DOHH2 (cell line): ENCODE data around the gene IPO9.

Experiments used
- H3F3A ChIP-seq: fragments of 200-600 bp; sonication (generic), shearing (Covaris generic); 2 replicates; pipeline ENCODE4 v1.6.0; 2016; ENCODE audit warnings: antibody characterized with exemption, mild to moderate bottlenecking; ENCODE audit not compliant: control insufficient read depth, insufficient read depth
- H3K27ac ChIP-seq: fragments of 200-600 bp; sonication (generic); 2 replicates; pipeline ENCODE4 v1.5.1; 2014; ENCODE audit warnings: low read depth, mild to moderate bottlenecking, low read length, moderate library complexity
- H3K27me3 ChIP-seq: fragments of 200-600 bp; sonication (generic); 2 replicates; pipeline ENCODE4 v1.6.1; 2014; ENCODE audit warnings: mild to moderate bottlenecking, low read length, mixed read lengths; ENCODE audit not compliant: control insufficient read depth
- H3K36me3 ChIP-seq: fragments of 200-600 bp; sonication (generic); 2 replicates; pipeline ENCODE4 v1.6.1; 2014; ENCODE audit warnings: mild to moderate bottlenecking, low read length, moderate library complexity, mixed read lengths; ENCODE audit not compliant: control insufficient read depth
- H3K4me1 ChIP-seq: fragments of 200-600 bp; sonication (generic); 2 replicates; pipeline ENCODE4 v1.6.1; 2014; ENCODE audit warnings: mild to moderate bottlenecking, low read length, mixed read lengths; ENCODE audit not compliant: control insufficient read depth
- H3K4me2 ChIP-seq: fragments of 200-600 bp; sonication (generic); 2 replicates; pipeline ENCODE4 v1.6.0; 2014; ENCODE audit warnings: mild to moderate bottlenecking, low read length, moderate library complexity
- H3K4me3 ChIP-seq: fragments of 200-600 bp; sonication (generic); 2 replicates; pipeline ENCODE4 v1.5.1; 2014; ENCODE audit warnings: mild to moderate bottlenecking, low read length, mixed read lengths
- H3K79me2 ChIP-seq: fragments of 200-600 bp; sonication (generic); 2 replicates; pipeline ENCODE4 v1.6.1; 2014; ENCODE audit warnings: mild to moderate bottlenecking, low read length, mixed read lengths; ENCODE audit not compliant: control insufficient read depth
- H3K9me2 ChIP-seq: fragments of 200-600 bp; sonication (generic); replicated peaks from 2 replicates; pipeline ENCODE4 v1.6.1; 2014; ENCODE audit warnings: mild to moderate bottlenecking, low read length, mixed read lengths; ENCODE audit not compliant: control insufficient read depth
- H3K9me3 ChIP-seq: fragments of 200-600 bp; sonication (generic); 2 replicates; pipeline ENCODE4 v1.6.1; 2014; ENCODE audit warnings: antibody characterized with exemption, low read length, mixed read lengths; ENCODE audit not compliant: control insufficient read depth, insufficient read depth
- H4K20me1 ChIP-seq: fragments of 200-600 bp; sonication (generic); 2 replicates; pipeline ENCODE4 v1.6.0; 2014; ENCODE audit warnings: low read depth, mild to moderate bottlenecking, antibody characterized with exemption, low read length, moderate library complexity; ENCODE audit not compliant: control insufficient read depth, insufficient read depth
- EZH2phosphoT487 ChIP-seq: fragments of 200-600 bp; sonication (generic); IDR thresholded peaks from 2 replicates; pipeline ENCODE4 v1.6.1; 2017; ENCODE audit warnings: borderline replicate concordance, mild to moderate bottlenecking, antibody characterized with exemption, low read length, moderate library complexity, mixed read lengths
- TF ChIP-seq, protein P1 (sequence below): fragments of 200-600 bp; sonication (generic); IDR thresholded peaks from one replicate; pipeline ENCODE4 v1.5.1; 2014; ENCODE audit warnings: antibody characterized with exemption, mild to moderate bottlenecking, low read depth, low read length; ENCODE audit not compliant: poor library complexity, severe bottlenecking

IPO9 gene

GRCh38 chr1:201884425-201884824 lies 55.5 kb downstream of the IPO9 start:
- Histone ChIP-seq H3F3A (peaks cover 6% of the 10 kb centered on the region; the same call in 1 of the 2 replicates), H3K79me2 (no peaks in the 10 kb centered on the region), H3K27ac (no peak overlapping the region), H3K36me3 (no peaks in the 10 kb centered on the region), H3K9me2 (no peaks in the 10 kb centered on the region), H3K27me3 (peaks cover 45% of the 10 kb centered on the region), H4K20me1 (no peaks in the 10 kb centered on the region; the same call in 1 of the 2 replicates), H3K4me1 (peaks cover 5% of the 10 kb centered on the region; the same call in 1 of the 2 replicates), H3K9me3 (no peaks in the 10 kb centered on the region), H3K4me2 (no peak overlapping the region), H3K4me3 (no peak overlapping the region)
- TF ChIP-seq, protein P1, sequence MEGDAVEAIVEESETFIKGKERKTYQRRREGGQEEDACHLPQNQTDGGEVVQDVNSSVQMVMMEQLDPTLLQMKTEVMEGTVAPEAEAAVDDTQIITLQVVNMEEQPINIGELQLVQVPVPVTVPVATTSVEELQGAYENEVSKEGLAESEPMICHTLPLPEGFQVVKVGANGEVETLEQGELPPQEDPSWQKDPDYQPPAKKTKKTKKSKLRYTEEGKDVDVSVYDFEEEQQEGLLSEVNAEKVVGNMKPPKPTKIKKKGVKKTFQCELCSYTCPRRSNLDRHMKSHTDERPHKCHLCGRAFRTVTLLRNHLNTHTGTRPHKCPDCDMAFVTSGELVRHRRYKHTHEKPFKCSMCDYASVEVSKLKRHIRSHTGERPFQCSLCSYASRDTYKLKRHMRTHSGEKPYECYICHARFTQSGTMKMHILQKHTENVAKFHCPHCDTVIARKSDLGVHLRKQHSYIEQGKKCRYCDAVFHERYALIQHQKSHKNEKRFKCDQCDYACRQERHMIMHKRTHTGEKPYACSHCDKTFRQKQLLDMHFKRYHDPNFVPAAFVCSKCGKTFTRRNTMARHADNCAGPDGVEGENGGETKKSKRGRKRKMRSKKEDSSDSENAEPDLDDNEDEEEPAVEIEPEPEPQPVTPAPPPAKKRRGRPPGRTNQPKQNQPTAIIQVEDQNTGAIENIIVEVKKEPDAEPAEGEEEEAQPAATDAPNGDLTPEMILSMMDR = no peak
- no peak for TF ChIP-seq EZH2phosphoT487

DNA sequence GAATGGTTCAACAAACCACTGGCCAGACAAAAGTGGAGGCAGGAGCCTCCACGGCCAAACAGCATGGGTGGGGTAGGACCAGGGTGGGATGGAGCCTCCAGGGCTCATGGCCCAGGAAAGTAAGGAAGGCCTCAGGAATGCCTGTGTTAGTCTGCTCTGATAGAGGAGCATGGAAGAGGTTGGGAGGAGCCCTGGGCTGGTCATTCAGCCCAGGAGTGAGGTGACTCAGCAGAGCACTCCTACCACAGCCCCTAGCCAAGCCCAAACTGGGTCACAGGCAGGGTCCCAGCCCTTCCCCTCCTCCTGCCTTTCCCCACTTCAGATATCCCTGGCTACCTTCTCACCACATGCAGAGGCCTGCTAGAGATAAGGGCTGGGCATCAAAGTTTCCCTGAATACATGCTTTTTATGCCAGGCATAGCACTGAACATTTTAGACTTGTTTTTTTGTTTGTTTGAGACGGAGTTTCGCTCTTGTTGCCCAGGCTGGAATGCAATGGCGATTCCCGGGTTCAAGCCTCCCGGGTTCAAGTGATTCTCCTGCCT lies 56.6 kb downstream of the IPO9 start:
- Histone ChIP-seq H3K79me2 (no peaks in the 10 kb centered on the region), H3K4me3 (no peak overlapping the region), H4K20me1 (no peaks in the 10 kb centered on the region; the same call in 1 of the 2 replicates), H3K9me2 (no peaks in the 10 kb centered on the region), H3K27me3 (peaks cover 52% of the 10 kb centered on the region), H3K4me2 (no peak overlapping the region), H3K4me1 (peaks cover 5% of the 10 kb centered on the region; the same call in 1 of the 2 replicates), H3F3A (peaks cover 6% of the 10 kb centered on the region; the same call in 1 of the 2 replicates), H3K27ac (no peak overlapping the region), H3K9me3 (no peaks in the 10 kb centered on the region), H3K36me3 (no peaks in the 10 kb centered on the region)
- no peak for TF ChIP-seq EZH2phosphoT487
- TF ChIP-seq, protein P1 = no peak

GRCh38 chr1:201886103-201886885 lies 57.3 kb downstream of the IPO9 start:
- Histone ChIP-seq H3K4me1 (peaks cover 5% of the 10 kb centered on the region; the same call in 1 of the 2 replicates), H3K27ac (no peak overlapping the region), H3K27me3 (peaks cover 55% of the 10 kb centered on the region), H3K4me3 (no peak overlapping the region), H3F3A (peaks cover 6% of the 10 kb centered on the region; the same call in 1 of the 2 replicates), H3K36me3 (no peaks in the 10 kb centered on the region), H3K9me2 (no peaks in the 10 kb centered on the region), H4K20me1 (no peaks in the 10 kb centered on the region; the same call in 1 of the 2 replicates), H3K4me2 (no peak overlapping the region), H3K79me2 (no peaks in the 10 kb centered on the region), H3K9me3 (no peaks in the 10 kb centered on the region)
- TF ChIP-seq, protein P1 = no peak
- TF ChIP-seq EZH2phosphoT487 = no peak
